Skin of body (tissue), 2 donors: ENCODE measurements around the gene TOR1AIP1. TPM values are rescaled to one million over a fixed set of nuclear protein-coding genes. Genes with fewer than 3 reads are reported as not detected.
A peak's percentile ranks its signal among the peaks of the same experiment; 100 is the strongest.
"Not testable (repeated sequence)": the region's sequence is repeated elsewhere in the genome, so short reads cannot be mapped to it uniquely, and the experiment has no call there.

Experiments
- DNase-seq: peaks from one replicate; lab custom pipeline; 2025; lab: John Stamatoyannopoulos, UW
- total RNA-seq: library from RNA; depleted of rRNA; stranded (reverse); fragments of >200 nt; gene quantifications from one replicate; pipeline ENCODE4 v1.2.3, GENCODE V29; 2014

The TOR1AIP1 gene
- 48.8 TPM for total RNA-seq

- DNase-seq = peak; percentile 98
Observed at GRCh38 chr1:179882253-179883039, at the start of gene TOR1AIP1. Gene TOR1AIP1, plus strand, starts transcription at chr1:179882285. Its CDS starts 218 bp downstream, at chr1:179882503.

DNA sequence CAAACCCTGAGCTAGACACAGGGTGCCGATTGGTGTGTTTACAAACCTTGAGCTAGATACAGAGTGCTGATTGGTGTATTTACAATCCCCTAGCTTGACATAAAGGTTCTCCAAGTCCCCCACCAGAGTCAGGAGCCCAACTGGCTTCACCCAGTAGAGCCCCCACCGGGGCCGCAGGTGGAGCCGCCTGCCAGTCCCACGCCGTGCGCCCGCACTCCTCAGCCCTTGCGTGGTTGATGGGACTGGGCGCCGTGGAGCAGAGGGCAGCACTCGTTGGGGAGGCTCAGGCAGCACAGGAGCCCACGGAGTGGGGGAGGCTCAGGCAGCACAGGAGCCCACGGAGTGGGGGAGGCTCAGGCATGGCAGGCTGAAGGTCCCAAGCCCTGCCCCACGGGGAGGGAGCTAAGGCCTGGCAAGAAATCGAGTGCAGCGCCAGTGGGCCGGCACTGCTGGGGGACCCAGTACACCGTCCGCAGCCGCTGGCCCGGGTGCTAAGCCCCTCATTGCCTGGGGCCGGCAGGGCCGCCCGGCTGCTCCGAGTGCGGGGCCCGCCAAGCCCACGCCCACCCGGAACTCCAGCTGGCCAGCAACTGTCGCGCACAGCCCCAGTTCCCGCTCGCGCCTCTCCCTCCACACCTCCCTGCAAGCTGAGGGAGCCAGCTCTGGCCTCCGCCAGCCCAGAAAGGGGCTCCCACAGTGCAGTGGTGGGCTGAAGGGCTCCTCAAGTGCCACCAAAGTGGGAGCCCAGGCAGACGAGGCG lies 45.2 kb upstream of the TOR1AIP1 start:
- DNase-seq = not testable (repeated sequence)

DNA sequence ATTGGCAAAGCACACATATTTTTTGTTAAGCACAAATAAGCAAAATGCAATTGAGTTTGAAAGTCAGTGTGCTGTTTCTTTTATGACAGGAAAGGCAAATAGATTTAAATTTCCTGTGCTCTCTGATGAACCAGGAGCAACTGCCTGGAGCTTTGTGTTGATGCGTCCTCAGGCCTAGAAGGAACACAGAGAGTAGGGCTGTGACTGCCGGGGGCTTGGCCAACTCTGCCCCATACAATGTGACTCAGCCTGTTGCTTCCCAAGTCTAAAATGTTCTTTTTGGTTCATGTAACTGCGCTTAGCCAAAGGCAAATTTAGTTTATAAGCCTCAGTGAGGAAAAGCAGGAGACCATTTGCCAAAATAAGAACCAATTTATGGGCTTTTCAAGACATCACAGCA lies 42.0 kb upstream of the TOR1AIP1 start:
- DNase-seq = no peak

DNA sequence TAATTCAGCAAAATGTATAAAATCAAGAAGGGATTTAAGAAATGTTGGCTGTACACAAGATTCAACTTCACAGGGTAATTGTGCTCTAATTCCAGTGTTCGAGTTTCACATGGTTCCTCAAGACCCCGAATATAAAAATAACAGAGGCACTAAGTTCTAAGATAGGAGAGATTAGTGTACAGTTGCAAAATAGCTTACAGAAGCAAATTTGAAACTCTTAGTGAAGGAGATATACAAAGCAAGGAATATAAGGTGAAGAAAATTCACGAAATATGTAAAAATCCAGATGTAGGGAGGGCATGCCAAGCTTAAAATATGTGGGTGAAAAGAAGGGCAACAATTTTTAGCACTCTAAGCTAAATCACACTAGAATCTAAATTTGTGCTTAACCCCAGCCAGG lies 33.9 kb upstream of the TOR1AIP1 start:
- DNase-seq = no peak

- no peak for DNase-seq
Observed at GRCh38 chr1:179853102-179853501, 29.0 kb upstream of the TOR1AIP1 start.

GRCh38 chr1:179855831-179856230 lies 26.3 kb upstream of the TOR1AIP1 start:
- not testable (repeated sequence) for DNase-seq

GRCh38 chr1:179856296-179856695 lies 25.8 kb upstream of the TOR1AIP1 start:
- no peak for DNase-seq

- DNase-seq = no peak
Observed at GRCh38 chr1:179857009-179857408, 25.1 kb upstream of the TOR1AIP1 start.

- no peak for DNase-seq
Observed at GRCh38 chr1:179860652-179861051, 21.4 kb upstream of the TOR1AIP1 start.

GRCh38 chr1:179865377-179865776 lies 16.7 kb upstream of the TOR1AIP1 start:
- DNase-seq = no peak

DNA sequence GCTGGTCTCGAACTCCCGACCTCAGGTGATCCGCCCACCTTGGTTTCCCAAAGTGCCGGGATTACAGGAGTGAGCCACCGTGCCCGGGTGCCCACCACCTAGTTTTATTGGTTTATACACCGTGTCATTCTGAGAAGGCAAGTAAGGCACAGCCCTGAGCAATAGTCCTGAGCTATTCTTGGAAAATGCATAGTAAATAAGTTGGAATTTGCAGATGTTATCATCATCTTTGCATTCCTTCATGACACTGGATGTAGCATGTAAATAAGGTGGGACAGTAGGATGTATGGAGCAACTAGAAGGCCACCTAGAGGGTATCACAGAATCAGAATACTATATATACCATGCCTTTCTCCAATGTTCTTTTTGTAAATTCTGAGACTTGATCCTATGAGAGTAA lies 15.5 kb upstream of the TOR1AIP1 start:
- DNase-seq = no peak

- no peak for DNase-seq
Observed at GRCh38 chr1:179867493-179868330, 14.4 kb upstream of the TOR1AIP1 start.

DNA sequence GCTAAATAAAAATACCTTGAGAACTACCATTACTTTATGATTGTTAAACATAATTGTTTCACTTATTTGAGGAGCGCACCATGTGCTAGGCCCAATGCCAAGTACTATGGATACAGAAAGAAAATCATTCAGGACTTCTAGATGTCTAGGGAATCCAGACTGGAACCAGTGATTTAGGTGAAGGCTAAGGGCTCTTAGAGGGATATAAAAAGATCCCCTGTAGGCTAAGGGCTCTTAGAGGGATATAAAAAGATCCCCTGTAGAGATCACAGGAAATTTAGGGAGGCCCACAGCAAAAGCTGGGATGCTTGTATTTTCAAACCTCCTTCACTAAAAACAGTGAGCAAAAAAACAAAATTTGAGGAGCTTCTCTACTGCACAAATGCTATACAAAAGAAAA lies 11.2 kb upstream of the TOR1AIP1 start:
- no peak for DNase-seq

- no peak for DNase-seq
Observed at GRCh38 chr1:179871940-179872339, 10.1 kb upstream of the TOR1AIP1 start.

DNA sequence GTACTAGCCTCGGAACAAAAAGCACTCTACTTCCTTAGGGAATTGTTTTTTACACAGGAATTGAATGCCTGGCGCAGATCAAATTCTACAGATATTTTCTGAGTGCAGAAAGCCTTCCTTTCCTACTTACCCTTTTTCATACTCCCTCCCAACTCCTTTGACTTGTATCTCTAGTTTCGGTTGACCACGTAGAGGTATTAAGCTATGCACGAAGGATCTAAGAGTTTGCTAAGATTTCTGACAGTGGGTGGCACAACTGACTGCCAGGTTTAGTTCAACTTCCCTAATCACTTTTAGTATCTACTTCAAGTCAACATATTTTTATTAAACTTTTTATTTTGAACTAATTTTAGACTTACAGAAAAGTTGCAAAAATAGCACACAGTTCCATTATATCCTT lies 9.5 kb upstream of the TOR1AIP1 start:
- no peak for DNase-seq

DNA sequence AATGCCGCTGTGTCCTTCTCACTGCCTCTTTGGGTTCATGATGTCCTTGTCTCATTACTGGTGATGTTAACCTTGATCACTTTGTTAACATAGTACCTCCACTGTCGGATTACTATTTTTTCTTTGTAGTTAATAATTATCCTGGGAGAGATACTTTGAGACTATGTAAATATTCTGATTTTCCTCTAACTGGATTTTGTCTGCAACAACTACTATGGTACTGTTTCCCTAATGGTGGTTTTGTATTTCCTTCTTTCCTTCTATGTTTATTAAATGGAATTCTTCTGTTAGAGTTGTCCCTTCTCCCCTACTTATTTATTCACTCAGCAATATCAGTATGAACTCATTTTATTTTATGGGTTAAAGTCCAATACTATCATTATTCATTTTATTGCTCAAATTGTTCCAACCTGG lies 8.6 kb upstream of the TOR1AIP1 start:
- no peak for DNase-seq

DNA sequence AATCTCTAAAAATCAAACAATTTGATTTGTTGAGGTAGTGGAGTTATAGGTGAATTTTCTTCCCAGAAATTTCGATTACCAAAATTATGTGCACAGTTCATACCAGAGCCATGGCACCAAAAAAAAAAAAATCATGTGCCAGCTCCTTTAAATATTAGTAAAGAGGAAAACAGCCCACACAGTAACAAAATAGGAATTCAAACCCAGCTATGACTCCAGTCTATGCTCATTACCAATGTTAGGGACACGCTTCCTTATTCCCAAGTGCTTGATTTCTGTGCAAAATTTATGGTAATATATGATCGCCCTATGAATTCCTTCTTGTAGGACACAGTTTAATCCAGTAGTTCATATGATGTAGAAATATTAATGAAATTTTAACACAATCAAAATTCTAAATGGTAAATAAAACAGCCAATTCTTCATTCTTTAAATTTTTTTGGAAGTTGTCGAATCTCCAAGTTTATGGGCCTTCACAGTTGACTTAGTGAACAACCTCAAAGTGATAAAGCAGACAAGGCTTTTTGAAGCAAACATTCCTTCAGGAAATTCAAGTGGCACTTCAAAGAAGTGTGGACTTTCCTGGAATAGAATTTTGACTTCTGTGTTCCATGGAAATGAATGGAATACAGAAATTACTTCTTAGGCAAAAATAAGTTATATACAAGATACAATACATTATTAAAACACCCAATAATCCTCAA lies 6.3 kb upstream of the TOR1AIP1 start:
- no peak for DNase-seq

DNA sequence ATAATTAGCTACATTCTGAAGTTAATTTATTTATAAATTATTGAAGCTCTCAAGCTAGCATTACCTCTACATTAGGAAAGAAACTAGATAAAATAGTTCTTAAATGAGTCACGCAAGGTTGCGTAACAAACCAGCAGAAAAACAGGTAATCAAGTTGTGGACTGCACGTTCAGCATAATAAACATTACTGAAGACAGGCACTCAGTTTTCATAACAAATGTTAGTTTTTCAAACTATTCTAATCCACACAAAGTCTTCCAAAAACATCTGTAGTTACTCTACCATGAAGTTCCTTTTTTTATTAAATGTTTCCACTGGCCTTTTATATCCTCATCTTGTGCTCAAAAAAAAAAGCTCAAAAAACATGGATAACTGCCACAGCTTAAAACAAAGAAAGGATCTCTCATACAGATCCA lies 5.8 kb upstream of the TOR1AIP1 start:
- DNase-seq = no peak

DNA sequence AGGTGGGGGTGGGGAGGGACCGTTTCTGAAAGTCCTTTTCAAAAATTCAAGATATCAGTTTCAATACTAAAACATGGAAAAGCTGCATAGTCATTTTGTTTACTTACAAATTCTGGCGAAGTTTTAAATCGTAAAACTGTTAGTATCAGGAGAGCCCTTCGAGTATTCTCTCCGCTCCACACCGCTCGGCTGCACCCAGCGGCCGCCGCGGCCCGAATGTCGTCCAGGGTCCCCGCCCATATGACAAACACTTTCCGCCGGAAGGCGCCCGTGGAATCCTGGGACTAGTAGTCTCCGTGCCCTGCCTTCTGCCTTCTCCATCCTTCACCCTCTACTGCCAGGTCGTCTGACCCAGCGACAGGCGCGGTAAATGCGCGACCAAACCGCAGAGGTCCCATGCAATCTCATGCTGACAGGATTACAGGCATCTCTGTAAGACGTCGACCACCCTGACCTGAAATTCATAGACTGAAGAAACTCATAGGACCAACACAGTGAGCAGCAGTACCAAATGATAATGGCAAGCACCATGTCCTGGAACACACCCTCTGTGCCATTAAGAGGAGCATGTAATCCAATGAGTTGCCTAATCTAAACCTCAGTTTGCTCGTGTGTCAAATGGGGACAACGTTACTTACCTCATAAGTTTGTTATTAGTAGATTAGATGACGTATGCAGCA lies 4.4 kb upstream of the TOR1AIP1 start, which contains the start of gene TOR1AIP2:
Gene TOR1AIP2, minus strand, starts transcription at position 218 of the 680 bp plus-strand sequence. CDS start 25,138 bp downstream, outside the sequence.
- peak; percentile 87 for DNase-seq

GRCh38 chr1:179879797-179880196 lies 2.3 kb upstream of the TOR1AIP1 start:
- no peak for DNase-seq
